HUES6 (cell line): ENCODE results near the gene CTXN2.

ENCODE experiments used
- H3K27ac ChIP-seq: 2 replicates; pipeline ENCODE4 v1.7.0; 2013; ENCODE audit warnings: low read depth, mild to moderate bottlenecking, low read length, inconsistent platforms
- H3K27me3 ChIP-seq: 2 replicates; pipeline ENCODE4 v1.6.1; 2013; ENCODE audit warnings: low read length; ENCODE audit not compliant: control insufficient read depth, insufficient read depth
- H3K36me3 ChIP-seq: 2 replicates; pipeline ENCODE4 v1.6.1; 2013; ENCODE audit warnings: low read length; ENCODE audit not compliant: control insufficient read depth, insufficient read depth
- H3K4me1 ChIP-seq: 2 replicates; pipeline ENCODE4 v1.6.1; 2013; ENCODE audit warnings: low read length; ENCODE audit not compliant: control insufficient read depth, insufficient read depth
- H3K4me3 ChIP-seq: 2 replicates; pipeline ENCODE4 v1.5.1; 2013; ENCODE audit warnings: low read depth, low read length
- H3K9ac ChIP-seq: one replicate; pipeline ENCODE4 v1.6.1; 2013; ENCODE audit warnings: mild to moderate bottlenecking, low read length
- H3K9me3 ChIP-seq: 2 replicates; pipeline ENCODE4 v1.6.1; 2013; ENCODE audit warnings: low read depth, low read length; ENCODE audit not compliant: control insufficient read depth, insufficient read depth

Gene CTXN2

DNA sequence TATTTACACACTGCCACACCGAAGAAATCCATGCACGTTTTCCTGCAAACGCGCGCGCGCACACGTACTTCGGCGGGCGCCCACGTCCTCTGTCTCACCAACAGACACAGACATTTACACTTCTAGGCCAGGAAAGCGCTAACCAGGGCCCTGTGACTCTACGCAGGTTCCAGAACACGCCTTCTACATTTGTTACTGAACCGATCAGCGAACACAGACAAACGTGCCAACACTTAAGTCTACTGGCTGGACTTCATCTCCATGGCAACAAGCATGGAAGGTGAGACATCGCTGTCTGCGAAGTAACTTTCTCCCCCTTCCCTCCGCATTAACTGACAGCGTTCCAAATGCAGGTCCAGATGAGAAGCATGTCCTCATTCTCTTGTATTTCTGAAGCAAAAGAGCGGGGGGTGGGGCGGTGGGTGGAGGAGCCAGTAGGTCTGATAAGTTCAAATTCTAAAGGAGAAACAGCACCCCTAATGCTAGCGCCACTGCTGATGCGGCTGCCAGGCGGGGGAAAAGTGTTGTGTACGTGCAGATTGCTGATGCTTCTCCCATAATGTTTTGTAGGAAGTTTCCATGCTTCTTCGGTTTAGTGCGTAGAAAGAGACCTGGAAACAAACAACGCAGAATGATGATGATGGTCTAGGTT, at the start of gene CTXN2:
CTXN2 (plus strand) TSS at position 92 of the 652 bp plus-strand sequence. CDS start 9,636 bp downstream, outside the sequence.
- no peak within 1 kb of the TSS for H3K9ac ChIP-seq
- H3K9me3 ChIP-seq = no peaks in the 10 kb centered on the region

DNA sequence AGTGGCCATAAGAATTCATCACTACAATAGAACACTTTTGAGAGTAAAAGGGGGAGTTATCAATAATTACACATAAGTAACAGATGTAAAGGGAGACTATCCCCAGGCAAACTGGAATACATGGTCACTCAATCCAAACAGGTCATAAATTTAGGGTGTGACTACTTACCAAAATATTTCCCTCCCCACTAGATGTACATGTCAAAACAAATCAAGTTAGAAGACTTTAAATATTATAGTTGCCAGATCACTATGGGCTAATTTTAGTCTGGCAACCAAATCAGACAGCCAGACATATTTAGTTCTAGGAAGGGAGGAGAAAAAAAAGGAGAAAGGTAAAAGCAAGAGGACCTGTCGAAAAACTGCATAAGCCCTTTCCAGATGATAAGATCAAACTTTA, 47.6 kb upstream of the CTXN2 start:
- H3K4me1 ChIP-seq = no peaks in the 10 kb centered on the region
- H3K9me3 ChIP-seq = no peaks in the 10 kb centered on the region
- peaks cover 66% of the 10 kb centered on the region for H3K36me3 ChIP-seq
- no peaks in the 10 kb centered on the region for H3K27me3 ChIP-seq
- no peak overlapping the region for H3K27ac ChIP-seq
- no peak overlapping the region for H3K9ac ChIP-seq
- no peak overlapping the region for H3K4me3 ChIP-seq

More for the DNA sequence above, at the start of gene CTXN2:
- peaks cover 20% of the 10 kb centered on the region for H3K27me3 ChIP-seq
- H3K4me3 ChIP-seq = peak within 1 kb of the TSS; percentile 64
- no peaks in the 10 kb centered on the region for H3K36me3 ChIP-seq
- no peak within 1 kb of the TSS for H3K27ac ChIP-seq
- H3K4me1 ChIP-seq = 0 out of 2 replicates have a peak, but pooled peaks cover 4% of the 10 kb centered on the region

DNA sequence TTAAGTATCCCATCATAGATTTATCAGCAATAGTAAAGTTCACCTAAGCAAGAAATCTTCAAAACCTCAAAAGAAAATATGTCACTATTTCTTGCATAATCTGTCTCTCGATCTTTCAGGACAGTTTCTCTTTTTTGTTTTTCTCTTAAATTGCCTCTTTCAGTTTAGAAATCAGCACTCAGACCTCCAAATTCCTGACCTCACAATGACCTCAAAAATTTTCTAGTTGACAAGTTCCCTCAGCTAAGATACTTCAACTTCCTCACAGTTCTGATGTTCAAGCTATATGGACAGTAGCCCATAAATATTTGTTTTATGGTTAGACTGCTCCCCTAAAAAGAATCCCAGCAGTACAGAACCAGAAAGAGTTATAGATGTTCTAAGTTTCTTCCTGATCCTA, 46.6 kb upstream of the CTXN2 start:
- Histone ChIP-seq H3K4me1 (peaks cover 3% of the 10 kb centered on the region; the same call in 1 of the 2 replicates), H3K27ac (no peak overlapping the region), H3K27me3 (no peaks in the 10 kb centered on the region), H3K4me3 (no peak overlapping the region), H3K36me3 (peaks cover 70% of the 10 kb centered on the region), H3K9me3 (no peaks in the 10 kb centered on the region), H3K9ac (no peak overlapping the region)

DNA sequence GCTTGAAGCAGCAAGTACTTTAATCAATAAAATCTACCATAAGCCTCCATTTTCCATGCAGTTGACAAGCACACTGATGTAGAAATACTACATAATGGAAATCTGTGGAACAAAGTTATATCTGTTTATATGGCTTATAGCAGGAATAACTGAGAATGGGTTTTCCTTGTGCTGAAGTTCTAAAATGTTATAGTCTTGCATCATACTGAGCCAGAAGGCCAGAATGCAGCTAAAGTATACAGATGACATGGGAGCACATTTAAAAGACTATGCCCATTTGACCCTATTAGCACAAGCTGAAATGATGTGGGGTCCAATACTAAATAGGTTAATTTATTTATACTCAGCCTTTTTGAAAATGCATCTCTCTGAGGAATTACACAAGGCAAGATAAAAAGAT, 45.5 kb upstream of the CTXN2 start:
- no peak overlapping the region for H3K27ac ChIP-seq
- H3K9me3 ChIP-seq = no peaks in the 10 kb centered on the region
- H3K4me3 ChIP-seq = no peak overlapping the region
- H3K4me1 ChIP-seq = peaks cover 14% of the 10 kb centered on the region
- peaks cover 77% of the 10 kb centered on the region for H3K36me3 ChIP-seq
- H3K9ac ChIP-seq = no peak overlapping the region
- no peaks in the 10 kb centered on the region for H3K27me3 ChIP-seq

DNA sequence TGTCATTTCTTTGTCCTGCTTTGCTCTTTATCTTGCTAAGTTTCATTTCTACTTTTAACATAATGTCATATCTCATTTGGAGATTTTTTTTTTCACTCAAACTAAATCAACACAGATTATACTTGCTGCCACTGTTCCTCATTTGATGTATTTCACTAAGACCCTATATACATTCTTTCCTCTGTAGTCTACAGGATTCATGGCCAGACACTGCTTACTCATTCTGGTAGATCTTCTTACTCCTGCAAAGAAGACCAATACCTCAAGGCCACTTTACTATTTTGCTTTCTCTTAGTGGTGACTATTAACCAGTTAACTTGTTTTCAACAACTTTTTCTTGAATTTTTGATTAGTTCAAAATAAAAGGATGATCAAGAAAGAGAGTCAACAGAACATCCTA, 44.1 kb upstream of the CTXN2 start:
- peaks cover 84% of the 10 kb centered on the region for H3K36me3 ChIP-seq
- H3K4me3 ChIP-seq = no peak overlapping the region
- no peaks in the 10 kb centered on the region for H3K9me3 ChIP-seq

DNA sequence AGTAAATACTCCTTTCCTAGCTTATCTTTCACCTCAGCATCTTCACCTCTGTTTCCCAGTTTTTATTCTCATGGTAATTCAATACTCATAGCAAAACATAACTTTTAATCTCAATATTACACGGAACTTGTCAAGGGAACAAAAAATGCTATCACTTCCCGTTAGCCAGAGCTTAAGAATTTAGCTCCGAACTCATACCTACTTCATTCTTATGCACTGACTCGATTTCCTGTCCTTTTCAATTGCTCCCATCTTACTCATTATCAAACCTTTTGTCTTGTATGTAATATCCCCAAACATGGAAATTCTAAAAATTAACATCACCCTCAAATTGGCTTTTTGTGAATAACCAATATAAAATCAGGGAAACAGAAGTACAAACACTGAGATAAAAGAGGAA, 41.6 kb upstream of the CTXN2 start:
- Histone ChIP-seq H3K4me3 (no peak overlapping the region), H3K27ac (peak overlapping the region; percentile 44; the same call in 1 of the 2 replicates), H3K9ac (no peak overlapping the region), H3K4me1 (peaks cover 19% of the 10 kb centered on the region), H3K36me3 (peaks cover 75% of the 10 kb centered on the region), H3K9me3 (no peaks in the 10 kb centered on the region), H3K27me3 (no peaks in the 10 kb centered on the region)

More for the DNA sequence above, 44.1 kb upstream of the CTXN2 start:
- Histone ChIP-seq H3K9ac (no peak overlapping the region), H3K27ac (no peak overlapping the region), H3K4me1 (peaks cover 19% of the 10 kb centered on the region), H3K27me3 (no peaks in the 10 kb centered on the region)

DNA sequence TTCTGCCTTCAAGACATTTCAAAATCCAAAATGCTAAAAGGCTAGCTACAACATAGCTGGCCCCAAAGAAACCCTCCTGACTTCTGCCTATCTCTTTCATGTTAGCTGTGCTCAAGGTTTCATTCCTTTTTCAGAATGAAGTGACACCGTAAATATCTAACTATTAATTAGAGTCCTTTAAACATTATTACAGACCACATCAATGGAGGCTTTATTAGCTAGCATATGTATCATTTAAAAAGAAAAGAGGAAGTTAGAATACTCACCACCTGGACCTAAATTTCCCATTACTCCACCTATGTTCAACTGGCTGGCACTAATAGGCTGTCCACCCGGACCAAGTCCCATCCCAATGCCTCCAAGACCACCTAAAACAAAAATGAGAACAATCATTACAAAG, 37.9 kb upstream of the CTXN2 start:
- no peak overlapping the region for H3K4me3 ChIP-seq
- H3K27ac ChIP-seq = no peak overlapping the region
- no peak overlapping the region for H3K9ac ChIP-seq
- H3K36me3 ChIP-seq = peaks cover 60% of the 10 kb centered on the region
- no peaks in the 10 kb centered on the region for H3K27me3 ChIP-seq
- H3K4me1 ChIP-seq = peaks cover 19% of the 10 kb centered on the region
- H3K9me3 ChIP-seq = no peaks in the 10 kb centered on the region

DNA sequence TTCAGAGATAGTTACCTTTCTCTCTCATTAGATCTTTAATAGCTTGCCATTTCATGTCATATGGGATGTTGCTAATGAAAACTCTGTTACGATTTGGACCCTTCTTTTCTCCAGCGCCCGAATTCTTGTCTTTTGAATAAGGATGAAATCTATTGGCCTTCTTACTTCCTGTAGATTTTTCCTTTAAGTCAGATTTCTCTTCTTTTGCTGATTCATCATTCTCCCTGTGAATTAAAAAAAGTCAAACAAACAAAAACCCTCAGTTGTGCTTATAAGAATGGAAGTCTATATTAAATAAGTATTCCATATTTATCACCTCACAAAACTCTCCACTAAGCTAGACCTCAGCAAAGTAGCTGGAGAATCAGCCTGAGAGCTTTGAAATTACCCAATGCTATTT, 22.8 kb upstream of the CTXN2 start:
- H3K36me3 ChIP-seq = peaks cover 46% of the 10 kb centered on the region
- no peak overlapping the region for H3K9ac ChIP-seq
- no peak overlapping the region for H3K4me3 ChIP-seq

DNA sequence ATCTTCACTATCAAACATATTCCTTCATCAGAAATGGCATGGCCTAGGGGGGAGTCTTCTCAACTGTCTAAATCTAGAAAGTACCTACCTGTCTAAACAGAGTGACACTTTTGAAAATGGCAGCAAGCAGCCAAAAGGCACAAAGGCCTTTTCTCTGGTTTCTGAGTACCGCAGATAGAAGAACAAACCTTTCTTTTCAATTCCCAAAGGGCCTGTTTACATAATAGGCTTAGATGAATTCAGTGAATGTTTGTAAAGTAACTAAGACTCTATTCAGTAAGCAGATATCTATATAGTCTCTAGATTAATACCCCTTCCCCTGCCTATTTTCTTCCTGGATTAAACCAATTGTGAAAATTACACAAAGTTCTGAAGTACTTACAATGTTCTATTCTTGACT, 20.5 kb upstream of the CTXN2 start:
- H3K4me1 ChIP-seq = peaks cover 13% of the 10 kb centered on the region; the same call in 1 of the 2 replicates
- H3K27ac ChIP-seq = no peak overlapping the region
- H3K36me3 ChIP-seq = peaks cover 32% of the 10 kb centered on the region
- no peak overlapping the region for H3K9ac ChIP-seq
- H3K4me3 ChIP-seq = no peak overlapping the region
- H3K27me3 ChIP-seq = no peaks in the 10 kb centered on the region
- no peaks in the 10 kb centered on the region for H3K9me3 ChIP-seq

More for the DNA sequence above, 22.8 kb upstream of the CTXN2 start:
- Histone ChIP-seq H3K27ac (no peak overlapping the region), H3K4me1 (peaks cover 10% of the 10 kb centered on the region; the same call in 1 of the 2 replicates), H3K9me3 (no peaks in the 10 kb centered on the region), H3K27me3 (no peaks in the 10 kb centered on the region)

DNA sequence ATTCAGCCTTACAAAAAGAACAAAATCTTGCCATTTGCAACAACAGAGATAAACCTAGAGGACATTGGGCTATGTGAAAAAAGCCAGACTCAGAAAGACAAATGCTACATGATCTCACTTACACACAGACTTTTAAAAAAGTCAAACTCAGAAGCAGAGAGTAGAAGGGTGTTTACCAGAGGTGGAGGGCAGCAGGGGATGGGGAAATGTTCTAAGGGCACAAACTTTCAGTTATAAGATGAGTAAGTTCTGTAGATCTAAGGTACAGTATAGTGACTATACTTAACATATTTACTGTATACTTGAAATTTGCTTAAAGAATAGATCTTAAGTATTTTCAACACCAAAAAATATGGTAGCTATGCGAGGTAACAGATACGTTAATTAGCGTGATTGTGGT, 16.3 kb upstream of the CTXN2 start:
- H3K36me3 ChIP-seq = peaks cover 8% of the 10 kb centered on the region; the same call in 1 of the 2 replicates
- no peaks in the 10 kb centered on the region for H3K9me3 ChIP-seq
- H3K9ac ChIP-seq = no peak overlapping the region
- H3K4me1 ChIP-seq = peaks cover 24% of the 10 kb centered on the region
- H3K4me3 ChIP-seq = no peak overlapping the region
- H3K27ac ChIP-seq = no peak overlapping the region
- no peaks in the 10 kb centered on the region for H3K27me3 ChIP-seq

DNA sequence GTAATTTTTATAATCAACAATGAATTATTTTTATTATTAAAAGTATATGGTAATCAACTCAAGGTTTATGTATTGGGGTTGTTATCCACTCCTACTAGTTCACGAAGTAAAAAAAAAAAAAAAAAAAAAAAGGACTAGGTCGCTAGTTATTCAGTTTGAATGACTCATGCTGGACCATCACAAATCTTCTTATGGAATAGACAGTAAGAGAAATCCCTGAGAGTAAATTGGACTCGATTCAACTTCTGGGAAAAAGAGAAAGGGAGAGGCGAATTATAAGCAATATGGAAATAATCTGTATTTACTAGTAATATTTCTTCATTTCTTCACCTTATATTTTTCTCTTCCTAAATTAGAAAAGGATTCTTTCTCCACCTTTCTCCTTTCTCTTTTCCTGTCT, 15.4 kb upstream of the CTXN2 start:
- no peak overlapping the region for H3K4me3 ChIP-seq
- H3K9ac ChIP-seq = no peak overlapping the region
- no peak overlapping the region for H3K27ac ChIP-seq
- peaks cover 8% of the 10 kb centered on the region; the same call in 1 of the 2 replicates for H3K36me3 ChIP-seq
- H3K9me3 ChIP-seq = no peaks in the 10 kb centered on the region
- peaks cover 20% of the 10 kb centered on the region for H3K4me1 ChIP-seq
- H3K27me3 ChIP-seq = no peaks in the 10 kb centered on the region
